ENCODE results near the gene CCDC106. TPM values are rescaled to one million over a fixed set of nuclear protein-coding genes. Genes with fewer than 3 reads are reported as not detected.

The CCDC106 gene
- total RNA-seq, 1 experiment from 2014 or later: 19.9 TPM

- peaks cover 73 to 92% (median 89%) of the 10 kb centered on the region in 3 experiments for H3K36me3 Mint-ChIP-seq (ENCODE audit: insufficient read depth in 1 of 3, low read depth in 3 of 3)
- H3K4ac ChIP-seq (ENCODE audit: low read depth, low read length): no peak overlapping the region
- no peaks in the 10 kb centered on the region for H3K27me3 Mint-ChIP-seq (ENCODE audit: low read depth)
- no peaks in the 10 kb centered on the region for H3K9me3 Mint-ChIP-seq
- H2BK5ac ChIP-seq (ENCODE audit: insufficient read length, low read length): no peak overlapping the region
- H4K8ac ChIP-seq (replicated peaks; ENCODE audit: insufficient read length, low read depth, low read length): no peak overlapping the region
- no peak overlapping the region for H2AK5ac ChIP-seq (ENCODE audit: insufficient read length, low read length)
- no peaks in the 10 kb centered on the region for H3K9me3 ChIP-seq (ENCODE audit: control insufficient read depth, low read depth, low read length)
- no peaks in the 10 kb centered on the region for H4K20me1 ChIP-seq (ENCODE audit: control insufficient read depth, insufficient read depth, insufficient read length)
- no peak overlapping the region for H3K27ac ChIP-seq (ENCODE audit: insufficient read length, low read depth, low read length)
- no peak overlapping the region for H3K23ac ChIP-seq (ENCODE audit: insufficient read length, low read depth, low read length)
- H4K5ac ChIP-seq (ENCODE audit: insufficient read length, low read depth, low read length): no peak overlapping the region
- TF ChIP-seq CTCF (conservative IDR thresholded peaks at IDR 0.05): no peak
- no CpG with 5 or more reads among the region's 12 CpGs for WGBS (ENCODE audit: extremely low coverage, insufficient read length, low lambda C conversion rate)
- no peak overlapping the region for H3K18ac ChIP-seq (ENCODE audit: insufficient read length, low read depth, low read length)
- no peaks in the 10 kb centered on the region for H3K23me2 ChIP-seq (ENCODE audit: insufficient read length, low read depth, low read length, poor library complexity, severe bottlenecking)
- H3T11ph ChIP-seq (ENCODE audit: low read length): no peak overlapping the region
- H3K4me1 ChIP-seq (ENCODE audit: insufficient read depth, low read length): no peaks in the 10 kb centered on the region
- no peak overlapping the region for H3K4me3 Mint-ChIP-seq
- no peak overlapping the region for H2BK15ac ChIP-seq (ENCODE audit: low read depth, low read length)
- no peak overlapping the region; a peak in 1 of 7 replicates for H3K27ac Mint-ChIP-seq
- H2BK12ac ChIP-seq (ENCODE audit: insufficient read length, low read depth, low read length): no peak overlapping the region
- no peak overlapping the region for H3K9ac ChIP-seq (ENCODE audit: extremely low read depth, insufficient read length, low read length)
- H3K79me2 ChIP-seq (ENCODE audit: insufficient read depth, low read length): peaks cover 7% of the 10 kb centered on the region; the same call in 1 of the 2 replicates
- no peak overlapping the region for H3K14ac ChIP-seq (ENCODE audit: insufficient read depth, low read length)
- H3K27me3 ChIP-seq (ENCODE audit: insufficient read depth, low read length): no peaks in the 10 kb centered on the region
- no peak overlapping the region for H2BK20ac ChIP-seq (ENCODE audit: low read depth, low read length, poor library complexity, severe bottlenecking)
- H3K4me2 ChIP-seq (ENCODE audit: insufficient read depth, insufficient read length, low read length): no peak overlapping the region
- no peak overlapping the region for H2AFZ ChIP-seq (ENCODE audit: low read length)
- H4K91ac ChIP-seq (ENCODE audit: insufficient read length, low read depth, low read length): no peak overlapping the region
- H3K4me1 Mint-ChIP-seq: peaks cover 11 to 12% of the 10 kb centered on the region in 2 experiments
- DNase-seq: no peak
- no peak overlapping the region for H2BK120ac ChIP-seq (ENCODE audit: low read depth, low read length, poor library complexity, severe bottlenecking)
- H3K56ac ChIP-seq (ENCODE audit: insufficient read length, low read depth, low read length): no peak overlapping the region
- H3K79me1 ChIP-seq (ENCODE audit: insufficient read depth, low read depth, low read length, poor library complexity, severe bottlenecking): no peaks in the 10 kb centered on the region
These were observed 18.5 kb downstream of the CCDC106 start for GRCh38 chr19:55666343-55667005.

Measured in H9 (cell line).